HepG2 (cell line): ENCODE measurements around the gene MFRP. TPM values are rescaled to one million over a fixed set of nuclear protein-coding genes. Genes with fewer than 3 reads are reported as not detected.
A peak's percentile ranks its signal among the peaks of the same experiment; 100 is the strongest.

Source experiments
- EZH2 ChIP-seq: conservative IDR thresholded peaks from 2 replicates; pipeline ENCODE4 v1.6.1; 2012; ENCODE audit warnings: mild to moderate bottlenecking, low read depth, low read length, moderate library complexity
- HMGA1 ChIP-seq: sonication (generic); formaldehyde crosslinking; conservative IDR thresholded peaks from 2 replicates; pipeline ENCODE4 v1.4.0; 2020; ENCODE audit warnings: missing genetic modification reagents
- MAFK ChIP-seq, 2 experiments: IDR thresholded peaks in 1 of 2; conservative IDR thresholded peaks in 1 of 2; 2 replicates each; pipeline ENCODE4 v1.6.1; 2011; ENCODE audit warnings: improper control_type of control experiment in 2 of 2, low read length in 2 of 2
- PHF20 ChIP-seq: sonication (generic); formaldehyde crosslinking; IDR thresholded peaks from 2 replicates; pipeline ENCODE4 v1.5.0; 2020; ENCODE audit warnings: mild to moderate bottlenecking, missing genetic modification reagents
- PHF5A ChIP-seq: IDR thresholded peaks from one replicate; pipeline ENCODE4 v1.6.1; 2018; ENCODE audit warnings: low read depth, missing genetic modification reagents; ENCODE audit not compliant: unreplicated experiment
- PPARG ChIP-seq: conservative IDR thresholded peaks from 2 replicates; pipeline ENCODE4 v1.6.1; 2016; ENCODE audit warnings: missing biosample characterization, missing genetic modification reagents
- PRPF4 ChIP-seq: fragments of 200-400 bp; formaldehyde crosslinking; IDR thresholded peaks from 2 replicates; pipeline ENCODE4 v1.6.1; 2016; ENCODE audit warnings: low read length, low read depth; ENCODE audit not compliant: poor library complexity, severe bottlenecking
- SIN3A ChIP-seq: IDR thresholded peaks from 2 replicates; pipeline ENCODE4 v1.6.1; 2011; ENCODE audit warnings: low read depth, mild to moderate bottlenecking, control low read depth, low read length, borderline replicate concordance
- SOX13 ChIP-seq, 3 experiments: fragments of 450-650 bp in 1 of 3; sonication (generic) in 1 of 3; formaldehyde crosslinking in 1 of 3; IDR thresholded peaks in 2 of 3; conservative IDR thresholded peaks in 1 of 3; 2 replicates each; pipeline versions ENCODE4 v1.5.0 to v1.6.1; 2016 to 2020; ENCODE audit warnings: antibody characterized with exemption in 1 of 3, mild to moderate bottlenecking in 1 of 3, missing compliant biosample characterization in 1 of 3, missing genetic modification reagents in 1 of 3, moderate library complexity in 1 of 3
- SP4 ChIP-seq: sonication (generic); formaldehyde crosslinking; IDR thresholded peaks from 2 replicates; pipeline ENCODE4 v1.8.1; 2023; ENCODE audit warnings: mild to moderate bottlenecking, missing genetic modification reagents
- SPEN ChIP-seq: sonication (generic); formaldehyde crosslinking; IDR thresholded peaks from 2 replicates; pipeline ENCODE4 v1.5.1; 2020; ENCODE audit warnings: low read depth, mild to moderate bottlenecking, missing genetic modification reagents
- TCF12 ChIP-seq, 2 experiments: fragments of 450-650 bp in 1 of 2; sonication (generic) in 1 of 2; formaldehyde crosslinking in 1 of 2; IDR thresholded peaks; 2 replicates each; pipeline versions ENCODE4 v1.6.1 to v1.8.0; 2017 to 2022; ENCODE audit warnings: antibody characterized with exemption in 1 of 2, mild to moderate bottlenecking in 1 of 2, missing genetic modification reagents in 1 of 2, moderate library complexity in 1 of 2
- U2AF2 ChIP-seq: fragments of 200-400 bp; formaldehyde crosslinking; IDR thresholded peaks from 2 replicates; pipeline ENCODE4 v1.6.1; 2017; ENCODE audit warnings: low read depth, mild to moderate bottlenecking, low read length
- ZBTB42 ChIP-seq: sonication (generic); formaldehyde crosslinking; IDR thresholded peaks from 2 replicates; pipeline ENCODE4 v1.5.0; 2020; ENCODE audit warnings: mild to moderate bottlenecking, missing genetic modification reagents
- ZNF260 ChIP-seq: sonication (generic); formaldehyde crosslinking; IDR thresholded peaks from 2 replicates; pipeline ENCODE4 v1.4.0; 2020; ENCODE audit warnings: missing genetic modification reagents, low read depth, mild to moderate bottlenecking, borderline replicate concordance
- ZNF331 ChIP-seq: sonication (generic); formaldehyde crosslinking; IDR thresholded peaks from 2 replicates; pipeline ENCODE4 v1.4.0; 2020; ENCODE audit warnings: missing genetic modification reagents
- ZNF556 ChIP-seq: sonication (generic); formaldehyde crosslinking; IDR thresholded peaks from 2 replicates; pipeline ENCODE4 v1.4.0; 2020; ENCODE audit warnings: mild to moderate bottlenecking, missing genetic modification reagents, borderline replicate concordance
- ZNF562 ChIP-seq: sonication (generic); formaldehyde crosslinking; IDR thresholded peaks from 2 replicates; pipeline ENCODE4 v1.8.0; 2022; ENCODE audit warnings: missing genetic modification reagents, borderline replicate concordance
- ZNF615 ChIP-seq: sonication (generic); formaldehyde crosslinking; IDR thresholded peaks from 2 replicates; pipeline ENCODE4 v1.5.0; 2020; ENCODE audit warnings: mild to moderate bottlenecking, missing genetic modification reagents, borderline replicate concordance
- ZNF768 ChIP-seq: sonication (generic); formaldehyde crosslinking; IDR thresholded peaks from 2 replicates; pipeline ENCODE4 v1.4.0; 2020; ENCODE audit warnings: missing genetic modification reagents
- polyA plus RNA-seq, 8 experiments: library from polyadenylated mRNA; depleted of rRNA in 3 of 8; stranded (reverse) in 7 of 8; unstranded in 1 of 8; fragments of >200 nt; fragmentation: Illumina TruSeq in 4 of 8; extraction: Trizol in 4 of 8; gene quantifications; 2 replicates each; pipeline versions ENCODE4 v1.2.1 to v1.2.3, GENCODE V29; 2011 to 2016; ENCODE audit warnings: low read depth in 4 of 8, missing spikeins in 1 of 8, mixed read lengths in 1 of 8; ENCODE audit not compliant: insufficient read depth in 1 of 8
- total RNA-seq, 5 experiments: library from RNA; depleted of rRNA; stranded (reverse); fragments of >200 nt; fragmentation: Illumina TruSeq; extraction: Trizol; gene quantifications; 2 replicates each; pipeline ENCODE4 v1.2.3, GENCODE V29; 2016; ENCODE audit warnings: low read depth in 1 of 5
- TF ChIP-seq, protein P1 (sequence below): sonication (generic); formaldehyde crosslinking; IDR thresholded peaks from 2 replicates; pipeline ENCODE4 v1.5.1; 2020; ENCODE audit warnings: missing genetic modification reagents, mild to moderate bottlenecking, borderline replicate concordance
- TF ChIP-seq, protein P2 (sequence below): sonication (generic); formaldehyde crosslinking; IDR thresholded peaks from 2 replicates; pipeline ENCODE4 v1.9.0; 2022; ENCODE audit warnings: low read depth, missing genetic modification reagents
- TF ChIP-seq, protein P3 (sequence below): sonication (generic); formaldehyde crosslinking; IDR thresholded peaks from 2 replicates; pipeline ENCODE4 v1.5.0; 2020; ENCODE audit warnings: mild to moderate bottlenecking, missing genetic modification reagents
- TF ChIP-seq, protein P4 (sequence below): sonication (generic); formaldehyde crosslinking; IDR thresholded peaks from 2 replicates; pipeline ENCODE4 v1.8.1; 2023; ENCODE audit warnings: mild to moderate bottlenecking, inconsistent platforms, moderate library complexity, missing genetic modification reagents, borderline replicate concordance

Gene MFRP
- total and polyA plus RNA-seq, 2 of the 13 experiments (the other 11 are each of a cell fraction or from before 2014, with no cell fraction given) = not detected

DNA sequence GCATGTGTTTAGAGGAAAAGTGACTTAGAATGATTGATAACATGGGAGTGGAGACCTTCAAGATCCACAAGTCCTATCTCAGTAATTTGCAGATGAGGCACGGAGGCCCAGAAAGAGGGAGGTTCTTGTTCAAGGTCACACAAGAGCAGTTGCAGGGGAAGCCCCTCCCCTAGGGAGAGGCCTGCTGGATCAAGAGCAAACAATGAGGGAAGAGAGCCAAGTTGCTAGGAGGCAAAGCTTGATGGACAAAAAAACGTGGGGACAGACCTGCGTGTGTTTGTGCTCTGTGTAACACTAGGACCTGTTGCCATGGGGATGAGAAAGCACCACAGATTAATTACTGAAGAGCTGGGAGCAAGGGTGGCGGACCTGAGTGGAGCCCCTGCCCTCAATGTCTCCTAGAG is 6.4 kb upstream of the MFRP start (continued):
- TF ChIP-seq ZBTB42 (CRISPR knock-in tag) (no peak), HMGA1 (CRISPR knock-in tag) (no peak), PRPF4 (no peak), ZNF331 (CRISPR knock-in tag) (peak; percentile 40; the same call in 1 of the 2 replicates), SPEN (CRISPR knock-in tag) (no peak), PHF5A (CRISPR knock-in tag) (no peak), TCF12 (IDR thresholded peaks at IDR 0.05) (no peak), TCF12 (CRISPR knock-in tag; IDR thresholded peaks at IDR 0.05) (no peak), EZH2 (no peak), MAFK (conservative IDR thresholded peaks at IDR 0.05 in 1 of 2, IDR thresholded peaks at IDR 0.05 in 1 of 2; ENCODE audit: low read length in 2 of 2) (no peak), PHF20 (CRISPR knock-in tag) (no peak), PPARG (CRISPR knock-in tag) (no peak), U2AF2 (0 out of 2 replicates have a peak, but pooled peaks have one; percentile 65), ZNF562 (CRISPR knock-in tag) (no peak), SIN3A (no peak), ZNF615 (CRISPR knock-in tag) (no peak), ZNF768 (CRISPR knock-in tag) (no peak), SP4 (CRISPR knock-in tag) (no peak), ZNF260 (CRISPR knock-in tag) (no peak), SOX13 (IDR thresholded peaks at IDR 0.05) (no peak), SOX13 (CRISPR knock-in tag; conservative IDR thresholded peaks at IDR 0.05 in 1 of 2, IDR thresholded peaks at IDR 0.05 in 1 of 2) (peak in 1 of 2 experiments; percentile 87; a peak in 2 of 4 replicates), ZNF556 (CRISPR knock-in tag) (no peak)
- TF ChIP-seq, protein P1, sequence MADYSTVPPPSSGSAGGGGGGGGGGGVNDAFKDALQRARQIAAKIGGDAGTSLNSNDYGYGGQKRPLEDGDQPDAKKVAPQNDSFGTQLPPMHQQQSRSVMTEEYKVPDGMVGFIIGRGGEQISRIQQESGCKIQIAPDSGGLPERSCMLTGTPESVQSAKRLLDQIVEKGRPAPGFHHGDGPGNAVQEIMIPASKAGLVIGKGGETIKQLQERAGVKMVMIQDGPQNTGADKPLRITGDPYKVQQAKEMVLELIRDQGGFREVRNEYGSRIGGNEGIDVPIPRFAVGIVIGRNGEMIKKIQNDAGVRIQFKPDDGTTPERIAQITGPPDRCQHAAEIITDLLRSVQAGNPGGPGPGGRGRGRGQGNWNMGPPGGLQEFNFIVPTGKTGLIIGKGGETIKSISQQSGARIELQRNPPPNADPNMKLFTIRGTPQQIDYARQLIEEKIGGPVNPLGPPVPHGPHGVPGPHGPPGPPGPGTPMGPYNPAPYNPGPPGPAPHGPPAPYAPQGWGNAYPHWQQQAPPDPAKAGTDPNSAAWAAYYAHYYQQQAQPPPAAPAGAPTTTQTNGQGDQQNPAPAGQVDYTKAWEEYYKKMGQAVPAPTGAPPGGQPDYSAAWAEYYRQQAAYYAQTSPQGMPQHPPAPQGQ (CRISPR knock-in tag) = no peak
- TF ChIP-seq, protein P2, sequence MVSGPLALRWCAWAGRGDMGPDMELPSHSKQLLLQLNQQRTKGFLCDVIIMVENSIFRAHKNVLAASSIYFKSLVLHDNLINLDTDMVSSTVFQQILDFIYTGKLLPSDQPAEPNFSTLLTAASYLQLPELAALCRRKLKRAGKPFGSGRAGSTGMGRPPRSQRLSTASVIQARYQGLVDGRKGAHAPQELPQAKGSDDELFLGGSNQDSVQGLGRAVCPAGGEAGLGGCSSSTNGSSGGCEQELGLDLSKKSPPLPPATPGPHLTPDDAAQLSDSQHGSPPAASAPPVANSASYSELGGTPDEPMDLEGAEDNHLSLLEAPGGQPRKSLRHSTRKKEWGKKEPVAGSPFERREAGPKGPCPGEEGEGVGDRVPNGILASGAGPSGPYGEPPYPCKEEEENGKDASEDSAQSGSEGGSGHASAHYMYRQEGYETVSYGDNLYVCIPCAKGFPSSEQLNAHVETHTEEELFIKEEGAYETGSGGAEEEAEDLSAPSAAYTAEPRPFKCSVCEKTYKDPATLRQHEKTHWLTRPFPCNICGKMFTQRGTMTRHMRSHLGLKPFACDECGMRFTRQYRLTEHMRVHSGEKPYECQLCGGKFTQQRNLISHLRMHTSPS (CRISPR knock-in tag) = no peak
- TF ChIP-seq, protein P3, sequence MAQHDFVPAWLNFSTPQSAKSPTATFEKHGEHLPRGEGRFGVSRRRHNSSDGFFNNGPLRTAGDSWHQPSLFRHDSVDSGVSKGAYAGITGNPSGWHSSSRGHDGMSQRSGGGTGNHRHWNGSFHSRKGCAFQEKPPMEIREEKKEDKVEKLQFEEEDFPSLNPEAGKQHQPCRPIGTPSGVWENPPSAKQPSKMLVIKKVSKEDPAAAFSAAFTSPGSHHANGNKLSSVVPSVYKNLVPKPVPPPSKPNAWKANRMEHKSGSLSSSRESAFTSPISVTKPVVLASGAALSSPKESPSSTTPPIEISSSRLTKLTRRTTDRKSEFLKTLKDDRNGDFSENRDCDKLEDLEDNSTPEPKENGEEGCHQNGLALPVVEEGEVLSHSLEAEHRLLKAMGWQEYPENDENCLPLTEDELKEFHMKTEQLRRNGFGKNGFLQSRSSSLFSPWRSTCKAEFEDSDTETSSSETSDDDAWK (CRISPR knock-in tag) = no peak
- TF ChIP-seq, protein P4, sequence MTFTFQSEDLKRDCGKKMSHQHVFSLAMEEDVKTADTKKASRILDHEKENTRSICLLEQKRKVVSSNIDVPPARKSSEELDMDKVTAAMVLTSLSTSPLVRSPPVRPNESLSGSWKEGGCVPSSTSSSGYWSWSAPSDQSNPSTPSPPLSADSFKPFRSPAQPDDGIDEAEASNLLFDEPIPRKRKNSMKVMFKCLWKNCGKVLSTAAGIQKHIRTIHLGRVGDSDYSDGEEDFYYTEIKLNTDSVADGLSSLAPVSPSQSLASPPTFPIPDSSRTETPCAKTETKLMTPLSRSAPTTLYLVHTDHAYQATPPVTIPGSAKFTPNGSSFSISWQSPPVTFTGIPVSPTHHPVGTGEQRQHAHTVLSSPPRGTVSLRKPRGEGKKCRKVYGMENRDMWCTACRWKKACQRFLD (CRISPR knock-in tag) = no peak
